GM23338 (cell line): ENCODE measurements around the gene BAIAP2. TPM values are rescaled to one million over a fixed set of nuclear protein-coding genes. Genes with fewer than 3 reads are reported as not detected.

Experiments used
- ATAC-seq: fragments of 200-7000 bp; cut with Tn5 transposase; 3 replicates; pipeline ENCODE4 v1.9.1; 2020
- DNase-seq: peaks from one replicate; pipeline ENCODE4 v3.0.0-alpha.2; 2015; ENCODE audit warnings: low spot score
- H2AFZ ChIP-seq: fragments of 200-600 bp; sonication (generic); 2 replicates; pipeline ENCODE4 v1.8.0; 2016; ENCODE audit warnings: antibody characterized with exemption, mild to moderate bottlenecking, moderate library complexity
- H3F3A ChIP-seq: fragments of 200-600 bp; sonication (generic); replicated peaks from 2 replicates; pipeline ENCODE4 v1.8.0; 2017; ENCODE audit warnings: antibody characterized with exemption, mixed run types, low read depth
- H3K27ac ChIP-seq: fragments of 200-600 bp; sonication (generic); 2 replicates; pipeline ENCODE4 v1.6.1; 2016; ENCODE audit warnings: low read depth
- H3K27me3 ChIP-seq: fragments of 200-600 bp; sonication (generic); 2 replicates; pipeline ENCODE4 v1.8.0; 2016; ENCODE audit warnings: mild to moderate bottlenecking, mixed run types, moderate library complexity; ENCODE audit not compliant: insufficient read depth
- H3K36me3 ChIP-seq: fragments of 200-600 bp; sonication (generic); 2 replicates; pipeline ENCODE4 v1.8.0; 2016; ENCODE audit warnings: mild to moderate bottlenecking; ENCODE audit not compliant: insufficient read depth
- H3K4me1 ChIP-seq: fragments of 200-600 bp; sonication (generic); 2 replicates; pipeline ENCODE4 v1.8.0; 2016; ENCODE audit warnings: mild to moderate bottlenecking, moderate library complexity; ENCODE audit not compliant: insufficient read depth
- H3K4me2 ChIP-seq: fragments of 200-600 bp; sonication (generic); 2 replicates; pipeline ENCODE4 v1.7.1; 2017; ENCODE audit warnings: mixed run types
- H3K4me3 ChIP-seq: fragments of 200-600 bp; sonication (generic); 2 replicates; pipeline ENCODE4 v1.6.1; 2016; ENCODE audit warnings: mixed run types
- H3K79me2 ChIP-seq: fragments of 200-600 bp; sonication (generic); replicated peaks from 2 replicates; pipeline ENCODE4 v1.8.0; 2017; ENCODE audit warnings: mild to moderate bottlenecking; ENCODE audit not compliant: insufficient read depth
- H3K9me2 ChIP-seq: fragments of 200-600 bp; sonication (generic); 2 replicates; pipeline ENCODE4 v1.8.0; 2017; ENCODE audit not compliant: insufficient read depth
- H4K20me1 ChIP-seq: fragments of 200-600 bp; sonication (generic); replicated peaks from 2 replicates; pipeline ENCODE4 v1.8.0; 2017; ENCODE audit warnings: mild to moderate bottlenecking; ENCODE audit not compliant: insufficient read depth
- H3K27ac Mint-ChIP-seq: 2 replicates; pipeline ENCODE4 v1.8.0; 2020; ENCODE audit warnings: inconsistent platforms, mild to moderate bottlenecking, moderate library complexity, mixed read lengths
- H3K27me3 Mint-ChIP-seq: 3 replicates; pipeline ENCODE4 v1.8.0; 2022; ENCODE audit warnings: low read depth, mild to moderate bottlenecking, moderate library complexity, mixed read lengths, inconsistent platforms; ENCODE audit not compliant: insufficient read depth, poor library complexity
- H3K36me3 Mint-ChIP-seq: 3 replicates; pipeline ENCODE4 v1.8.0; 2021; ENCODE audit warnings: low read depth, mild to moderate bottlenecking, inconsistent platforms, moderate library complexity, mixed read lengths
- H3K4me1 Mint-ChIP-seq: 3 replicates; pipeline ENCODE4 v1.8.0; 2020; ENCODE audit warnings: mild to moderate bottlenecking, inconsistent platforms, mixed read lengths
- H3K4me3 Mint-ChIP-seq: 3 replicates; pipeline ENCODE4 v1.8.0; 2021; ENCODE audit warnings: moderate library complexity, mild to moderate bottlenecking, inconsistent platforms, mixed read lengths
- H3K9me3 Mint-ChIP-seq: 3 replicates; pipeline ENCODE4 v1.8.0; 2020; ENCODE audit warnings: moderate library complexity, mild to moderate bottlenecking, inconsistent platforms, mixed read lengths
- CREB1 ChIP-seq: fragments of 250-450 bp; sonication (Bioruptor Pico); IDR thresholded peaks from 2 replicates; pipeline ENCODE4 v1.5.0; 2020; ENCODE audit warnings: low read depth, mild to moderate bottlenecking, moderate library complexity
- CTCF ChIP-seq, 2 experiments: fragments of 200-600 bp in 1 of 2; sonication (generic) in 1 of 2; conservative IDR thresholded peaks; 2 replicates each; pipeline versions ENCODE4 v1.5.1 to v1.6.1; 2016 to 2017; ENCODE audit warnings: antibody characterized with exemption in 2 of 2, low read depth in 2 of 2, mild to moderate bottlenecking in 2 of 2, moderate library complexity in 1 of 2
- EZH2 ChIP-seq: fragments of 200-600 bp; sonication (generic); IDR thresholded peaks from one replicate; pipeline ENCODE4 v1.8.0; 2017; ENCODE audit warnings: antibody characterized with exemption, mild to moderate bottlenecking, low read depth; ENCODE audit not compliant: unreplicated experiment
- EZH2phosphoT487 ChIP-seq: fragments of 200-600 bp; sonication (generic); IDR thresholded peaks from one replicate; pipeline ENCODE4 v1.8.1; 2018; ENCODE audit warnings: antibody characterized with exemption; ENCODE audit not compliant: unreplicated experiment
- JUNB ChIP-seq: IDR thresholded peaks from one replicate; pipeline ENCODE4 v1.6.1; 2016; ENCODE audit warnings: antibody characterized with exemption; ENCODE audit not compliant: unreplicated experiment
- NANOG ChIP-seq: IDR thresholded peaks from 2 replicates; pipeline ENCODE4 v1.6.1; 2016; ENCODE audit warnings: antibody characterized with exemption, borderline replicate concordance
- POLR2AphosphoS5 ChIP-seq: IDR thresholded peaks from 2 replicates; pipeline ENCODE4 v1.6.1; 2016; ENCODE audit warnings: antibody characterized with exemption, low read depth
- STAT1 ChIP-seq: IDR thresholded peaks from one replicate; pipeline ENCODE4 v1.6.1; 2016; ENCODE audit warnings: antibody characterized with exemption; ENCODE audit not compliant: unreplicated experiment
- ZNF114 ChIP-seq: fragments of 250-450 bp; sonication (Bioruptor Pico); IDR thresholded peaks from 2 replicates; pipeline ENCODE4 v1.5.0; 2020; ENCODE audit warnings: mild to moderate bottlenecking, moderate library complexity
- ZNF331 ChIP-seq: fragments of 250-450 bp; sonication (Bioruptor Pico); IDR thresholded peaks from 2 replicates; pipeline ENCODE4 v1.5.0; 2020; ENCODE audit warnings: low read depth, mild to moderate bottlenecking, moderate library complexity
- polyA plus RNA-seq: library from polyadenylated mRNA; unstranded; fragments of >200 nt; fragmentation: Nextera tagmentation; extraction: Ambion mirVana; gene quantifications from 2 replicates; pipeline ENCODE4 v1.2.1, GENCODE V29; 2016
- total RNA-seq: library from RNA; depleted of rRNA; stranded (reverse); fragments of >200 nt; shearing (Covaris generic); gene quantifications from 2 replicates; pipeline ENCODE4 v1.2.3, GENCODE V29; 2014
- TF ChIP-seq, protein P1 (sequence below): fragments of 250-450 bp; sonication (Bioruptor Pico); IDR thresholded peaks from 2 replicates; pipeline ENCODE4 v1.5.0; 2020; ENCODE audit warnings: mild to moderate bottlenecking, moderate library complexity
- TF ChIP-seq, protein P2 (sequence below): IDR thresholded peaks from one replicate; pipeline ENCODE4 v1.6.1; 2018; ENCODE audit warnings: antibody characterized with exemption; ENCODE audit not compliant: unreplicated experiment
- TF ChIP-seq, protein P3 (sequence below): IDR thresholded peaks from 2 replicates; pipeline ENCODE4 v1.6.1; 2016; ENCODE audit warnings: antibody characterized with exemption

Gene BAIAP2
- total and polyA plus RNA-seq, 2 experiments from 2014 or later = 21.7 to 22.7 TPM

DNA sequence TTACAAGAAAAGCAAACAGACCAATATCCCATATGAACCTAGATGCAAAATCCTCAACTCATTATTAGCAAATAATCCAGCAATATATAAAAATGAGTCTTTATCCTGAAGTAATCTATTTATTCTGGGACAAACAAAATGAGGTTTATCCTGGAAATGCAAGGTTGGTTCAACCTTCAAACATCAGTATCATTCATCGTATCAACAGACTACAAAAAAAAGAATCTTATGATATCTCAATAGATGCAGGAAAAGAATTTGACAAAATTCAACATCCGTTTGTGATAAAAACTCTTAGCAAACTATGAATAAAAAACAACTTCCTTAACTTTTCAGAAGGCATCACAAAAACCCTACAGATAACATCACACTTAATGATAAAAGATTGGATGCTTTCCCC, 18.4 kb upstream of the BAIAP2 start:
- ATAC-seq (no peak), DNase-seq (no peak)
- H3K27ac ChIP-seq = no peak overlapping the region
- no peak overlapping the region for H3K27ac Mint-ChIP-seq
- peaks cover 13% of the 10 kb centered on the region for H3K4me1 Mint-ChIP-seq
- H3K4me3 Mint-ChIP-seq = no peak overlapping the region
- H3K36me3 Mint-ChIP-seq = peaks cover 8% of the 10 kb centered on the region
- H3K4me2 ChIP-seq = no peak overlapping the region
- H3K4me1 ChIP-seq = no peaks in the 10 kb centered on the region; the same call in 1 of the 2 replicates
- no peaks in the 10 kb centered on the region for H4K20me1 ChIP-seq
- H3K79me2 ChIP-seq = no peaks in the 10 kb centered on the region
- H3K36me3 ChIP-seq = no peaks in the 10 kb centered on the region
- H3K4me3 ChIP-seq = no peak overlapping the region
- no peak for TF ChIP-seq ZNF331
- TF ChIP-seq NANOG = no peak
- TF ChIP-seq STAT1 = no peak
- TF ChIP-seq, protein P1, sequence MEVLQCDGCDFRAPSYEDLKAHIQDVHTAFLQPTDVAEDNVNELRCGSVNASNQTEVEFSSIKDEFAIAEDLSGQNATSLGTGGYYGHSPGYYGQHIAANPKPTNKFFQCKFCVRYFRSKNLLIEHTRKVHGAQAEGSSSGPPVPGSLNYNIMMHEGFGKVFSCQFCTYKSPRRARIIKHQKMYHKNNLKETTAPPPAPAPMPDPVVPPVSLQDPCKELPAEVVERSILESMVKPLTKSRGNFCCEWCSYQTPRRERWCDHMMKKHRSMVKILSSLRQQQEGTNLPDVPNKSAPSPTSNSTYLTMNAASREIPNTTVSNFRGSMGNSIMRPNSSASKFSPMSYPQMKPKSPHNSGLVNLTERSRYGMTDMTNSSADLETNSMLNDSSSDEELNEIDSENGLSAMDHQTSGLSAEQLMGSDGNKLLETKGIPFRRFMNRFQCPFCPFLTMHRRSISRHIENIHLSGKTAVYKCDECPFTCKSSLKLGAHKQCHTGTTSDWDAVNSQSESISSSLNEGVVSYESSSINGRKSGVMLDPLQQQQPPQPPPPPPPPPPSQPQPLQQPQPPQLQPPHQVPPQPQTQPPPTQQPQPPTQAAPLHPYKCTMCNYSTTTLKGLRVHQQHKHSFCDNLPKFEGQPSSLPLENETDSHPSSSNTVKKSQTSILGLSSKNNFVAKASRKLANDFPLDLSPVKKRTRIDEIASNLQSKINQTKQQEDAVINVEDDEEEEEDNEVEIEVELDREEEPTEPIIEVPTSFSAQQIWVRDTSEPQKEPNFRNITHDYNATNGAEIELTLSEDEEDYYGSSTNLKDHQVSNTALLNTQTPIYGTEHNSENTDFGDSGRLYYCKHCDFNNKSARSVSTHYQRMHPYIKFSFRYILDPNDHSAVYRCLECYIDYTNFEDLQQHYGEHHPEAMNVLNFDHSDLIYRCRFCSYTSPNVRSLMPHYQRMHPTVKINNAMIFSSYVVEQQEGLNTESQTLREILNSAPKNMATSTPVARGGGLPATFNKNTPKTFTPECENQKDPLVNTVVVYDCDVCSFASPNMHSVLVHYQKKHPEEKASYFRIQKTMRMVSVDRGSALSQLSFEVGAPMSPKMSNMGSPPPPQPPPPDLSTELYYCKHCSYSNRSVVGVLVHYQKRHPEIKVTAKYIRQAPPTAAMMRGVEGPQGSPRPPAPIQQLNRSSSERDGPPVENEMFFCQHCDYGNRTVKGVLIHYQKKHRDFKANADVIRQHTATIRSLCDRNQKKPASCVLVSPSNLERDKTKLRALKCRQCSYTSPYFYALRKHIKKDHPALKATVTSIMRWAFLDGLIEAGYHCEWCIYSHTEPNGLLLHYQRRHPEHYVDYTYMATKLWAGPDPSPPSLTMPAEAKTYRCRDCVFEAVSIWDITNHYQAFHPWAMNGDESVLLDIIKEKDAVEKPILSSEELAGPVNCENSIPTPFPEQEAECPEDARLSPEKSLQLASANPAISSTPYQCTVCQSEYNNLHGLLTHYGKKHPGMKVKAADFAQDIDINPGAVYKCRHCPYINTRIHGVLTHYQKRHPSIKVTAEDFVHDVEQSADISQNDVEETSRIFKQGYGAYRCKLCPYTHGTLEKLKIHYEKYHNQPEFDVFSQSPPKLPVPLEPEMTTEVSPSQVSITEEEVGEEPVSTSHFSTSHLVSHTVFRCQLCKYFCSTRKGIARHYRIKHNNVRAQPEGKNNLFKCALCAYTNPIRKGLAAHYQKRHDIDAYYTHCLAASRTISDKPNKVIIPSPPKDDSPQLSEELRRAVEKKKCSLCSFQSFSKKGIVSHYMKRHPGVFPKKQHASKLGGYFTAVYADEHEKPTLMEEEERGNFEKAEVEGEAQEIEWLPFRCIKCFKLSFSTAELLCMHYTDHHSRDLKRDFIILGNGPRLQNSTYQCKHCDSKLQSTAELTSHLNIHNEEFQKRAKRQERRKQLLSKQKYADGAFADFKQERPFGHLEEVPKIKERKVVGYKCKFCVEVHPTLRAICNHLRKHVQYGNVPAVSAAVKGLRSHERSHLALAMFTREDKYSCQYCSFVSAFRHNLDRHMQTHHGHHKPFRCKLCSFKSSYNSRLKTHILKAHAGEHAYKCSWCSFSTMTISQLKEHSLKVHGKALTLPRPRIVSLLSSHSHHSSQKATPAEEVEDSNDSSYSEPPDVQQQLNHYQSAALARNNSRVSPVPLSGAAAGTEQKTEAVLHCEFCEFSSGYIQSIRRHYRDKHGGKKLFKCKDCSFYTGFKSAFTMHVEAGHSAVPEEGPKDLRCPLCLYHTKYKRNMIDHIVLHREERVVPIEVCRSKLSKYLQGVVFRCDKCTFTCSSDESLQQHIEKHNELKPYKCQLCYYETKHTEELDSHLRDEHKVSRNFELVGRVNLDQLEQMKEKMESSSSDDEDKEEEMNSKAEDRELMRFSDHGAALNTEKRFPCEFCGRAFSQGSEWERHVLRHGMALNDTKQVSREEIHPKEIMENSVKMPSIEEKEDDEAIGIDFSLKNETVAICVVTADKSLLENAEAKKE (CRISPR knock-in tag) = no peak
- no peak for TF ChIP-seq POLR2AphosphoS5
- no peak for TF ChIP-seq EZH2
- TF ChIP-seq, protein P2, sequence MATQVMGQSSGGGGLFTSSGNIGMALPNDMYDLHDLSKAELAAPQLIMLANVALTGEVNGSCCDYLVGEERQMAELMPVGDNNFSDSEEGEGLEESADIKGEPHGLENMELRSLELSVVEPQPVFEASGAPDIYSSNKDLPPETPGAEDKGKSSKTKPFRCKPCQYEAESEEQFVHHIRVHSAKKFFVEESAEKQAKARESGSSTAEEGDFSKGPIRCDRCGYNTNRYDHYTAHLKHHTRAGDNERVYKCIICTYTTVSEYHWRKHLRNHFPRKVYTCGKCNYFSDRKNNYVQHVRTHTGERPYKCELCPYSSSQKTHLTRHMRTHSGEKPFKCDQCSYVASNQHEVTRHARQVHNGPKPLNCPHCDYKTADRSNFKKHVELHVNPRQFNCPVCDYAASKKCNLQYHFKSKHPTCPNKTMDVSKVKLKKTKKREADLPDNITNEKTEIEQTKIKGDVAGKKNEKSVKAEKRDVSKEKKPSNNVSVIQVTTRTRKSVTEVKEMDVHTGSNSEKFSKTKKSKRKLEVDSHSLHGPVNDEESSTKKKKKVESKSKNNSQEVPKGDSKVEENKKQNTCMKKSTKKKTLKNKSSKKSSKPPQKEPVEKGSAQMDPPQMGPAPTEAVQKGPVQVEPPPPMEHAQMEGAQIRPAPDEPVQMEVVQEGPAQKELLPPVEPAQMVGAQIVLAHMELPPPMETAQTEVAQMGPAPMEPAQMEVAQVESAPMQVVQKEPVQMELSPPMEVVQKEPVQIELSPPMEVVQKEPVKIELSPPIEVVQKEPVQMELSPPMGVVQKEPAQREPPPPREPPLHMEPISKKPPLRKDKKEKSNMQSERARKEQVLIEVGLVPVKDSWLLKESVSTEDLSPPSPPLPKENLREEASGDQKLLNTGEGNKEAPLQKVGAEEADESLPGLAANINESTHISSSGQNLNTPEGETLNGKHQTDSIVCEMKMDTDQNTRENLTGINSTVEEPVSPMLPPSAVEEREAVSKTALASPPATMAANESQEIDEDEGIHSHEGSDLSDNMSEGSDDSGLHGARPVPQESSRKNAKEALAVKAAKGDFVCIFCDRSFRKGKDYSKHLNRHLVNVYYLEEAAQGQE = no peak
- no peak for TF ChIP-seq EZH2phosphoT487
- no peak for TF ChIP-seq ZNF114
- TF ChIP-seq CREB1 (CRISPR knock-in tag) = no peak
- no peak for TF ChIP-seq JUNB
- TF ChIP-seq, protein P3, sequence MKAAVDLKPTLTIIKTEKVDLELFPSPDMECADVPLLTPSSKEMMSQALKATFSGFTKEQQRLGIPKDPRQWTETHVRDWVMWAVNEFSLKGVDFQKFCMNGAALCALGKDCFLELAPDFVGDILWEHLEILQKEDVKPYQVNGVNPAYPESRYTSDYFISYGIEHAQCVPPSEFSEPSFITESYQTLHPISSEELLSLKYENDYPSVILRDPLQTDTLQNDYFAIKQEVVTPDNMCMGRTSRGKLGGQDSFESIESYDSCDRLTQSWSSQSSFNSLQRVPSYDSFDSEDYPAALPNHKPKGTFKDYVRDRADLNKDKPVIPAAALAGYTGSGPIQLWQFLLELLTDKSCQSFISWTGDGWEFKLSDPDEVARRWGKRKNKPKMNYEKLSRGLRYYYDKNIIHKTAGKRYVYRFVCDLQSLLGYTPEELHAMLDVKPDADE = no peak
- no peak for TF ChIP-seq CTCF (conservative IDR thresholded peaks at IDR 0.05; ENCODE audit: low read depth in 2 of 2)
- no peak overlapping the region for H2AFZ ChIP-seq
- peaks cover 10% of the 10 kb centered on the region for H3K9me3 Mint-ChIP-seq
- no peaks in the 10 kb centered on the region for H3K27me3 ChIP-seq
- H3K27me3 Mint-ChIP-seq = peaks cover 25% of the 10 kb centered on the region
- H3F3A ChIP-seq = peaks cover 7% of the 10 kb centered on the region; the same call in 1 of the 2 replicates
- no peaks in the 10 kb centered on the region for H3K9me2 ChIP-seq
